Progenitor cell of endocrine pancreas (in vitro differentiated cells): Measurements from ENCODE around the gene RPL13. TPM values are rescaled to one million over a fixed set of nuclear protein-coding genes. Genes with fewer than 3 reads are reported as not detected.

Experiments
- DNase-seq: peaks from one replicate; pipeline ENCODE4 v3.0.0; 2021; ENCODE audit warnings: low spot score; ENCODE audit not compliant: unreplicated experiment
- H3K27ac Mint-ChIP-seq: 2 replicates; pipeline ENCODE4 v1.8.0; 2021; ENCODE audit warnings: mild to moderate bottlenecking, moderate library complexity, mixed read lengths
- H3K27me3 Mint-ChIP-seq: 2 replicates; pipeline ENCODE4 v1.8.0; 2021; ENCODE audit warnings: mixed read lengths
- H3K36me3 Mint-ChIP-seq: 2 replicates; pipeline ENCODE4 v1.8.0; 2022; ENCODE audit warnings: mixed read lengths; ENCODE audit not compliant: insufficient read depth
- H3K4me1 Mint-ChIP-seq: 2 replicates; pipeline ENCODE4 v1.8.0; 2021; ENCODE audit warnings: low read depth, mixed read lengths
- H3K4me3 Mint-ChIP-seq: 2 replicates; pipeline ENCODE4 v1.8.0; 2021; ENCODE audit warnings: low read depth, mild to moderate bottlenecking, moderate library complexity, mixed read lengths
- H3K9me3 Mint-ChIP-seq: 2 replicates; pipeline ENCODE4 v1.8.0; 2021; ENCODE audit warnings: low read depth, mixed read lengths
- CTCF ChIP-seq: fragments of 200-600 bp; sonication (generic); IDR thresholded peaks from one replicate; pipeline ENCODE4 v1.5.0; 2021; ENCODE audit warnings: antibody characterized with exemption, mild to moderate bottlenecking; ENCODE audit not compliant: unreplicated experiment
- total RNA-seq: library from RNA; stranded (reverse); gene quantifications from 2 replicates; pipeline ENCODE4 v1.2.1, GENCODE V29; 2021

RPL13 gene
- total RNA-seq, 1 donor from 2014 or later = 1,643 TPM

- Mint-ChIP-seq H3K36me3 (peaks cover 21% of the 10 kb centered on the region), H3K4me1 (peaks cover 18% of the 10 kb centered on the region), H3K4me3 (peak overlapping the region; percentile 59), H3K27ac (peak overlapping the region; percentile 11), H3K27me3 (no peaks in the 10 kb centered on the region), H3K9me3 (no peaks in the 10 kb centered on the region)
- no peak for DNase-seq
- TF ChIP-seq CTCF = no peak
Measured at GRCh38 chr16:89557690-89558490, 2.6 kb upstream of the RPL13 start.

GRCh38 chr16:89561142-89561883, 831 bp downstream of the RPL13 start:
- no peak for TF ChIP-seq CTCF
- no peak for DNase-seq
- peaks cover 32% of the 10 kb centered on the region for H3K36me3 Mint-ChIP-seq
- H3K27me3 Mint-ChIP-seq = peaks cover 2% of the 10 kb centered on the region
- H3K27ac Mint-ChIP-seq = peak overlapping the region; percentile 90
- peak overlapping the region; percentile 90 for H3K4me3 Mint-ChIP-seq
- H3K9me3 Mint-ChIP-seq = no peaks in the 10 kb centered on the region
- peaks cover 33% of the 10 kb centered on the region for H3K4me1 Mint-ChIP-seq

GRCh38 chr16:89561884-89562599, 1.6 kb downstream of the RPL13 start:
- Mint-ChIP-seq H3K4me3 (peak overlapping the region; percentile 90), H3K27me3 (peaks cover 3% of the 10 kb centered on the region), H3K4me1 (peaks cover 33% of the 10 kb centered on the region)

GRCh38 chr16:89562939-89563338, 2.5 kb downstream of the RPL13 start:
- DNase-seq = no peak
- peaks cover 26% of the 10 kb centered on the region for H3K36me3 Mint-ChIP-seq
- peaks cover 6% of the 10 kb centered on the region for H3K27me3 Mint-ChIP-seq
- H3K9me3 Mint-ChIP-seq = no peaks in the 10 kb centered on the region
- peaks cover 31% of the 10 kb centered on the region for H3K4me1 Mint-ChIP-seq
- H3K4me3 Mint-ChIP-seq = peak overlapping the region; percentile 45
- no peak for TF ChIP-seq CTCF
- peak overlapping the region; percentile 16 for H3K27ac Mint-ChIP-seq

More at GRCh38 chr16:89561884-89562599, 1.6 kb downstream of the RPL13 start:
- no peak for TF ChIP-seq CTCF
- peak overlapping the region; percentile 90 for H3K27ac Mint-ChIP-seq
- H3K9me3 Mint-ChIP-seq = no peaks in the 10 kb centered on the region
- peaks cover 30% of the 10 kb centered on the region for H3K36me3 Mint-ChIP-seq
- no peak for DNase-seq
